Measurements from ENCODE around the gene KIF7. TPM values are rescaled to one million over a fixed set of nuclear protein-coding genes. Genes with fewer than 3 reads are reported as not detected.

Gene KIF7
- total and polyA plus RNA-seq, 10 of the 15 experiments (the other 5 are each of a cell fraction or from before 2014, with no cell fraction given), result 0.01 to 0.36 (median 0.10) TPM; not detected in 2

DNA sequence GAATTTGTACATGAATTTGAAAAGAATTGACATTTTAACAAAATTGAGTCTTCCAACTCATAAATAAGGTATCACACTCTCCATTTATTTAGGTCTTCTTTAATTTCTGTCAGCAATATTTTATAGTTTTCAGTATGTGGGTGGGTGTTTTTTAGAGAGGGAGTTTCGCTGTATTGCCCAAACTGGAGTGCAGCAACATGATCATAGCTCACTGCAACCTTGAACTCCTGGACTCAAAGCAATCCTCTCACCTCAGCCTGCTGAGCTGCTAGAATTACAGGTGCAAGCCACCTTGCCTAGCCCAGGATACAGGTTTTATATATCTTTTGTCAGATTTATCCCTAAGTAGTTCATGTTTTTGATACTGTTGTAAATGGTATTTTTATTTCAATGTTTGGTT is 39.9 kb upstream of the KIF7 start:
- no peak overlapping the region for H3K27ac ChIP-seq (ENCODE audit: control insufficient read depth, insufficient read depth)
- no peaks in the 10 kb centered on the region for H3K36me3 ChIP-seq (ENCODE audit: control insufficient read depth in 2 of 2, insufficient read depth in 2 of 2, low read length in 1 of 2)
- H4K20me1 ChIP-seq (ENCODE audit: control insufficient read depth, insufficient read depth), result no peaks in the 10 kb centered on the region
- H3K79me2 ChIP-seq (ENCODE audit: control insufficient read depth, insufficient read depth, low read length), result no peaks in the 10 kb centered on the region
- H3K27me3 ChIP-seq (replicated peaks in 1 of 2; ENCODE audit: control insufficient read depth in 2 of 2, insufficient read depth in 2 of 2, low read length in 1 of 2), result no peaks in the 10 kb centered on the region; a peak in 1 of 4 replicates
- H2AFZ ChIP-seq (ENCODE audit: control insufficient read depth, low read depth, low read length), result no peak overlapping the region
- CTCF ChIA-PET, result no interaction called here
- H3K4me3 ChIP-seq, result no peak overlapping the region
- H3K4me2 ChIP-seq (ENCODE audit: control insufficient read depth, insufficient read depth), result no peak overlapping the region
- TF ChIP-seq NR2F1 (conservative IDR thresholded peaks at IDR 0.05) (no peak), SIX5 (IDR thresholded peaks at IDR 0.05; ENCODE audit: low read depth, low read length, severe bottlenecking) (no peak), TAF1 (IDR thresholded peaks at IDR 0.05; ENCODE audit: borderline replicate concordance, low read depth, low read length) (no peak), CBX5 (IDR thresholded peaks at IDR 0.05; ENCODE audit: low read depth) (no peak), IKZF2 (IDR thresholded peaks at IDR 0.05) (no peak), CHD2 (IDR thresholded peaks at IDR 0.05; ENCODE audit: borderline replicate concordance, low read depth, low read length) (no peak), NBN (IDR thresholded peaks at IDR 0.05) (no peak), SUZ12 (IDR thresholded peaks at IDR 0.05; ENCODE audit: unreplicated experiment) (no peak), CREB1 (IDR thresholded peaks at IDR 0.05; ENCODE audit: low read depth) (no peak), FOS (IDR thresholded peaks at IDR 0.05; ENCODE audit: borderline replicate concordance, extremely low read depth, insufficient read length) (no peak)
- TF ChIP-seq, protein P1, sequence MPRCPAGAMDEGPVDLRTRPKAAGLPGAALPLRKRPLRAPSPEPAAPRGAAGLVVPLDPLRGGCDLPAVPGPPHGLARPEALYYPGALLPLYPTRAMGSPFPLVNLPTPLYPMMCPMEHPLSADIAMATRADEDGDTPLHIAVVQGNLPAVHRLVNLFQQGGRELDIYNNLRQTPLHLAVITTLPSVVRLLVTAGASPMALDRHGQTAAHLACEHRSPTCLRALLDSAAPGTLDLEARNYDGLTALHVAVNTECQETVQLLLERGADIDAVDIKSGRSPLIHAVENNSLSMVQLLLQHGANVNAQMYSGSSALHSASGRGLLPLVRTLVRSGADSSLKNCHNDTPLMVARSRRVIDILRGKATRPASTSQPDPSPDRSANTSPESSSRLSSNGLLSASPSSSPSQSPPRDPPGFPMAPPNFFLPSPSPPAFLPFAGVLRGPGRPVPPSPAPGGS (IDR thresholded peaks at IDR 0.05; ENCODE audit: borderline replicate concordance, insufficient read depth, low read depth, low read length, poor library complexity, severe bottlenecking), result no peak
- TF ChIP-seq, protein P2, sequence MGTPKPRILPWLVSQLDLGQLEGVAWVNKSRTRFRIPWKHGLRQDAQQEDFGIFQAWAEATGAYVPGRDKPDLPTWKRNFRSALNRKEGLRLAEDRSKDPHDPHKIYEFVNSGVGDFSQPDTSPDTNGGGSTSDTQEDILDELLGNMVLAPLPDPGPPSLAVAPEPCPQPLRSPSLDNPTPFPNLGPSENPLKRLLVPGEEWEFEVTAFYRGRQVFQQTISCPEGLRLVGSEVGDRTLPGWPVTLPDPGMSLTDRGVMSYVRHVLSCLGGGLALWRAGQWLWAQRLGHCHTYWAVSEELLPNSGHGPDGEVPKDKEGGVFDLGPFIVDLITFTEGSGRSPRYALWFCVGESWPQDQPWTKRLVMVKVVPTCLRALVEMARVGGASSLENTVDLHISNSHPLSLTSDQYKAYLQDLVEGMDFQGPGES (IDR thresholded peaks at IDR 0.05), result no peak
- TF ChIP-seq, protein P3, sequence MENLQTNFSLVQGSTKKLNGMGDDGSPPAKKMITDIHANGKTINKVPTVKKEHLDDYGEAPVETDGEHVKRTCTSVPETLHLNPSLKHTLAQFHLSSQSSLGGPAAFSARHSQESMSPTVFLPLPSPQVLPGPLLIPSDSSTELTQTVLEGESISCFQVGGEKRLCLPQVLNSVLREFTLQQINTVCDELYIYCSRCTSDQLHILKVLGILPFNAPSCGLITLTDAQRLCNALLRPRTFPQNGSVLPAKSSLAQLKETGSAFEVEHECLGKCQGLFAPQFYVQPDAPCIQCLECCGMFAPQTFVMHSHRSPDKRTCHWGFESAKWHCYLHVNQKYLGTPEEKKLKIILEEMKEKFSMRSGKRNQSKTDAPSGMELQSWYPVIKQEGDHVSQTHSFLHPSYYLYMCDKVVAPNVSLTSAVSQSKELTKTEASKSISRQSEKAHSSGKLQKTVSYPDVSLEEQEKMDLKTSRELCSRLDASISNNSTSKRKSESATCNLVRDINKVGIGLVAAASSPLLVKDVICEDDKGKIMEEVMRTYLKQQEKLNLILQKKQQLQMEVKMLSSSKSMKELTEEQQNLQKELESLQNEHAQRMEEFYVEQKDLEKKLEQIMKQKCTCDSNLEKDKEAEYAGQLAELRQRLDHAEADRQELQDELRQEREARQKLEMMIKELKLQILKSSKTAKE (IDR thresholded peaks at IDR 0.05; ENCODE audit: low read depth, poor library complexity, severe bottlenecking), result no peak
- TF ChIP-seq, protein P4, sequence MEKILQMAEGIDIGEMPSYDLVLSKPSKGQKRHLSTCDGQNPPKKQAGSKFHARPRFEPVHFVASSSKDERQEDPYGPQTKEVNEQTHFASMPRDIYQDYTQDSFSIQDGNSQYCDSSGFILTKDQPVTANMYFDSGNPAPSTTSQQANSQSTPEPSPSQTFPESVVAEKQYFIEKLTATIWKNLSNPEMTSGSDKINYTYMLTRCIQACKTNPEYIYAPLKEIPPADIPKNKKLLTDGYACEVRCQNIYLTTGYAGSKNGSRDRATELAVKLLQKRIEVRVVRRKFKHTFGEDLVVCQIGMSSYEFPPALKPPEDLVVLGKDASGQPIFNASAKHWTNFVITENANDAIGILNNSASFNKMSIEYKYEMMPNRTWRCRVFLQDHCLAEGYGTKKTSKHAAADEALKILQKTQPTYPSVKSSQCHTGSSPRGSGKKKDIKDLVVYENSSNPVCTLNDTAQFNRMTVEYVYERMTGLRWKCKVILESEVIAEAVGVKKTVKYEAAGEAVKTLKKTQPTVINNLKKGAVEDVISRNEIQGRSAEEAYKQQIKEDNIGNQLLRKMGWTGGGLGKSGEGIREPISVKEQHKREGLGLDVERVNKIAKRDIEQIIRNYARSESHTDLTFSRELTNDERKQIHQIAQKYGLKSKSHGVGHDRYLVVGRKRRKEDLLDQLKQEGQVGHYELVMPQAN (conservative IDR thresholded peaks at IDR 0.05), result no peak
- TF ChIP-seq, protein P5, sequence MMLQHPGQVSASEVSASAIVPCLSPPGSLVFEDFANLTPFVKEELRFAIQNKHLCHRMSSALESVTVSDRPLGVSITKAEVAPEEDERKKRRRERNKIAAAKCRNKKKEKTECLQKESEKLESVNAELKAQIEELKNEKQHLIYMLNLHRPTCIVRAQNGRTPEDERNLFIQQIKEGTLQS (IDR thresholded peaks at IDR 0.05; ENCODE audit: borderline replicate concordance, extremely low read depth, low read depth, low read length), result no peak
- no peak for FAIRE-seq
- H3K4me1 ChIP-seq (ENCODE audit: control insufficient read depth, insufficient read depth, low read length), result no peaks in the 10 kb centered on the region
- BruUV-seq (replicated peaks), result no TSS peak
- 39% methylated on average over 1 of the region's 1 CpG for WGBS (ENCODE audit: insufficient coverage, insufficient replicate concordance, low lambda C conversion rate, missing lambda C conversion rate)
- H3K9me3 ChIP-seq (replicated peaks; ENCODE audit: control insufficient read depth, insufficient read depth, low read length), result no peaks in the 10 kb centered on the region
- no peak overlapping the region for H3K9ac ChIP-seq (ENCODE audit: control insufficient read depth, insufficient read depth, low read length)
- in situ Hi-C loops (cut with MboI), result no loop called here
- RAD21 ChIA-PET (ENCODE audit: unreplicated experiment), result no interaction called here
- SMC1A ChIA-PET (ENCODE audit: uncharacterized antibody, unreplicated experiment), result no interaction called here
- POLR2A ChIA-PET, result no interaction called here
- no peak for ATAC-seq
- intact Hi-C loops (cut with micrococcal nuclease; ENCODE audit: unreplicated experiment), result no loop called here
- DNase-seq (ENCODE audit: low read depth, low spot score), result no peak

Data from GM12878 (cell line).